Activated gamma-delta T cell (primary cell): ENCODE data around the gene ANKRD11.
"Not testable (repeated sequence)": the region's sequence is repeated elsewhere in the genome, so short reads cannot be mapped to it uniquely, and the experiment has no call there.

ENCODE experiments used
- DNase-seq: peaks from one replicate; lab custom pipeline; 2025; lab: John Stamatoyannopoulos, UW

The ANKRD11 gene

GRCh38 chr16:89264800-89265550 lies 225.4 kb downstream of the ANKRD11 start:
- DNase-seq = no peak

- no peak for DNase-seq
Observed at GRCh38 chr16:89261691-89262563, 228.4 kb downstream of the ANKRD11 start.

DNA sequence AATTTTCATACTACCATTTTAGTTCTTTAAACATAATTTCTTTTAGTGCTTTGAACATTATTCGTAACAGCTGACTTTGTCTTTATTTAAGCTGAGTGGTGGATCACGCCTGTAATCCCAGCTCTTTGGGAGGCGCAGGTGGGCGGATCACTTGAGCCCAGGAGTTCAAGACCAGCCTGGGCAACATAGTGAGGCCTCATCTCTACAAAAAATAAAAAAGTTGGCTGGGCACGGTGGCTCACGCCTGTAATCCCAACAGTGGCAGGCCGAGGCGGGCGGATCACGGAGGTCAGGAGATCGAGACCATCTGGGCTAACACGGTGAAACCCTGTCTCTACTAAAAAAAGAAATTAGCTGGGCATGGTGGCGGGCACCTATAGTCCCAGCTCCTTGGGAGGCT lies 230.5 kb downstream of the ANKRD11 start:
- not testable (repeated sequence) for DNase-seq

GRCh38 chr16:89257757-89258465 lies 232.4 kb downstream of the ANKRD11 start:
- DNase-seq = no peak

DNA sequence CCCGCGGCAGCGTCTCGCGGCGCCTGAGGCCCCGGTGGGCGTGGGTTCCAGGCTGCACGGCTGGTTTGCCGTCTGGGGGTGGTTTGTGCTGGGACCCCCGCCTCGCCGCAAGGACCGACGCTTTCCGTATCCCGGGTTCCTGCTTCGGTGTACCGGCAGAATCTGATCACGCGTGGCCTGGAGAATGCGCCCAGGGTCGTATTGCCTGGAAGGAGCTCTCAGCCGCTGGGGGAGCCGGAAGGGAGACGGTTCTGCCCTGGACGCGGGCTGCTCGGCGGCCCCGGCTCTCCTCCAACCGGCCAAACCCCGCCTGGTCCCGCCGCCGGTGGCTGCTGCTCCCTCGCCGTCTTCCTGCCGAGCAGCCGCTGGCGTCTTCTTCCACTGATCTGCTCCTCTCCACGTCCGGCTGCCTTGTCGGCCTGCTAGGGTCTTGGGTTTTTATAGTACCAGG lies 233.1 kb downstream of the ANKRD11 start:
- DNase-seq = no peak

- peak; percentile 66 for DNase-seq
Observed at GRCh38 chr16:89256651-89257254, 233.6 kb downstream of the ANKRD11 start.

- DNase-seq = no peak
Observed at GRCh38 chr16:89253548-89254287, 236.6 kb downstream of the ANKRD11 start.

GRCh38 chr16:89248196-89248982 lies 242.0 kb downstream of the ANKRD11 start:
- no peak for DNase-seq

- DNase-seq = not testable (repeated sequence)
Observed at GRCh38 chr16:89247734-89248075, 242.7 kb downstream of the ANKRD11 start.

DNA sequence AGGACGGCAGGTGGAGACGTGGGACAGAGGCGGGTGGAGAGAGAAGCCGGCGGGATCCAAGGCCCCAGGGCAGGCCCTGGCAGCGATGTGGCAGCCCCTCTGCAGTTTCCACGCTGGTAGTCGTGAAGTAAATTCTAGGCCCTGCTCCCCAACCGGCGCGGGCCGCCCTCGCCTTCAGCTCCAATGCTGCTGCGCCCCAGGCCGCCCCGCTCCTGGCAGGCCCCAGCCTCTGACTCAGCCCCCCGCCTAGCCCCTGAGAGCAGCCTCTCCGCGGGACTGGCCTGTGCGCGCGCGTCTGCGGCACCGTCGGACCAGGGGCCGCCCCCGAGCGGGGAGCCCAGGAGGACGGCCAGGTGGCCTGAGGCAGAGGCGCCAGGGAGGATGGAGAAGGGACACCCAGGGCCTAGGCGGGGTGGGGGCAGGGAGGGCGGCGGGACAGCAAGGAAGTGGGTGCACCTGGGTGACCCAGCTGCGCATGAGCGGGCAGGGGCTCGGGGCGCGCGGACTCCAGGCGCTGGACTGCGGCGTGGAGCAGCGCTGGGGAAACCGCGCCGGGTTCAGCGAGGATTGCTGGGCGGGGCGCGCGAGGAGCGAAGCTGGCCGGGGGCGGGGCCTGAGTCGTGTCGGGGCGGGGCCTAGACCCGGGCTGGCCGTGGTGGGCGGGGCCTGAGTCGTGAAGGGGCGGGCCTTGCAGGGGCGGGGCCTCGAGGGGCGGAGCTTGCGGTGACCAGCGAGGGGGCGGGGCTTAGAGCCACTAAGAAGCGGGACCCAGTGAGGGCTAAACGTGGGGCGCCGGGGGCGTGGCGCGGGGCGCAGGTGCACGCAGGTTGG lies 243.2 kb downstream of the ANKRD11 start:
- DNase-seq = peak; percentile 96

GRCh38 chr16:89246383-89246902 lies 243.9 kb downstream of the ANKRD11 start:
- no peak for DNase-seq

DNA sequence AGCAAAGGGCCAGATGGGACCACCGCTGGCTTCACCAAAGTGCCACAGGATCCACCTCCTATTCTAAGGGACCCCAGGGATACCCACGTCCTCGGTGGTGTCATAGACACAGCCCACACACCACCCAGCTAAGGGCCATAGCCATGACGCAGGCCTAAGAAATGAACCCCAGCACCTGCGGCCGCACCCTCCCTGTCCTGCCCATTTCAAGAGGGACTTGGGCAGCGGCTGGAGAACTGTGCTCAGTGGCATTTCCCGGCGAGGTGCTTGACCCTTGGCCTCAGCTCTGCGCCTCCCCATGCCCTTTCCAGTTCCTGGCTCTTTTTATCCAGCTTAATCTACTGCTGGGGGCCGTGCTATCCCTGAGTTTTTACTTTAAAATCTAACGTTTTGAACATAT lies 245.6 kb downstream of the ANKRD11 start:
- DNase-seq = no peak

DNA sequence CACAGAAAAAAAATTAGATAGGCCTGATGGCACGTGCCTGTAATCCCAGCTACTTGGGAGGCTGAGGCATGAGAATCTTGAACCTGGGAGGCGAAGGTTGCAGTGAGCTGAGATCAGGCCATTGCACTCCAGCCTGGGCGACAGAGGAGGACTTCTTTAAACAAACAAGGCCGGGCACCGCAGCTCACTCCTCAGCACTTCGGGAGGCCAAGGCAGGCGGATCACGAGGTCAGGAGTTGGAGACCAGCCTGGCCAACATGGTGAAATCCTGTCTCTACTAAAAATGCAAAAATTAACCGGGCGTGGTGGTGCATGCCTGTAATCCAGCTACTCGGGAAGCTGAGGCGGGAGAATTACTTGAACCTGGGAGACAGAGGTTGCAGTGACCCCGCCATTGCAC lies 246.1 kb downstream of the ANKRD11 start:
- DNase-seq = not testable (repeated sequence)

GRCh38 chr16:89243664-89244063 lies 246.7 kb downstream of the ANKRD11 start:
- no peak for DNase-seq

GRCh38 chr16:89242795-89243200 lies 247.6 kb downstream of the ANKRD11 start:
- no peak for DNase-seq

- DNase-seq = peak; percentile 81
Observed at GRCh38 chr16:89241187-89242007, 249.0 kb downstream of the ANKRD11 start.

- DNase-seq = no peak
Observed at GRCh38 chr16:89237733-89238132, 252.6 kb downstream of the ANKRD11 start.
